ENCODE data around the gene GSN.

Gene GSN

DNA sequence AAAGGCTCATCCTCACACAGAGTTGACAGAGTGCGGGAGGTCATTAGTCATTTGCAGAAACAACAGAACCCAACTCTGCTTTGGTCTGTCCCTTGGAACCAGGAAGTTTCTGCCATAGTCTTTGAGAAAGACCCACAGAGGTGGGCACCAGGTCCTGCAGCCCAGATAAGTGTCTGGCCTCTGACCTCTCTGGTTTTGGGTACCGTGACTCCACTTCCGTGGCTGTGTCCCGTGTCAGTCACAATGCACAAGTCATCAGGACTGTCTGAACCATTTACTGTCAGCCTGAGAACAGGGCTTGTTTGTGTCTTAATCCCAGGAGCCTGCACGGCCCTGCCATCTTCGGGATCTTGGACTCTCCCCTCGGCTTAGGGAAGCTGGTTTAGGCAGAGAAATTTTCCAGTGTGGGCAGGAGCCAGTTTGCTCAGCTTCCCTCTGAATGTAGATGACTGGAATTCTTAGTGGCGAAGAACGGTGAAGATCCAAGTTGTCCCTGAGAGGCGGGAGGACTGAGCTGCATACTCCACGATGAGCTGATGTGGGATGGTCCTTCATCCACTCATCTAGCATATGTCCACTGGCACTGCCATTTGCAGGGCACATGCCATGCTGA lies 11.9 kb downstream of the GSN start:
- no peak for TF ChIP-seq ZFX (IDR thresholded peaks at IDR 0.05; ENCODE audit: borderline replicate concordance)
- TF ChIP-seq, protein P1, sequence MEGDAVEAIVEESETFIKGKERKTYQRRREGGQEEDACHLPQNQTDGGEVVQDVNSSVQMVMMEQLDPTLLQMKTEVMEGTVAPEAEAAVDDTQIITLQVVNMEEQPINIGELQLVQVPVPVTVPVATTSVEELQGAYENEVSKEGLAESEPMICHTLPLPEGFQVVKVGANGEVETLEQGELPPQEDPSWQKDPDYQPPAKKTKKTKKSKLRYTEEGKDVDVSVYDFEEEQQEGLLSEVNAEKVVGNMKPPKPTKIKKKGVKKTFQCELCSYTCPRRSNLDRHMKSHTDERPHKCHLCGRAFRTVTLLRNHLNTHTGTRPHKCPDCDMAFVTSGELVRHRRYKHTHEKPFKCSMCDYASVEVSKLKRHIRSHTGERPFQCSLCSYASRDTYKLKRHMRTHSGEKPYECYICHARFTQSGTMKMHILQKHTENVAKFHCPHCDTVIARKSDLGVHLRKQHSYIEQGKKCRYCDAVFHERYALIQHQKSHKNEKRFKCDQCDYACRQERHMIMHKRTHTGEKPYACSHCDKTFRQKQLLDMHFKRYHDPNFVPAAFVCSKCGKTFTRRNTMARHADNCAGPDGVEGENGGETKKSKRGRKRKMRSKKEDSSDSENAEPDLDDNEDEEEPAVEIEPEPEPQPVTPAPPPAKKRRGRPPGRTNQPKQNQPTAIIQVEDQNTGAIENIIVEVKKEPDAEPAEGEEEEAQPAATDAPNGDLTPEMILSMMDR (IDR thresholded peaks at IDR 0.05), result no peak
- no peak overlapping the region for H3K27ac ChIP-seq

DNA sequence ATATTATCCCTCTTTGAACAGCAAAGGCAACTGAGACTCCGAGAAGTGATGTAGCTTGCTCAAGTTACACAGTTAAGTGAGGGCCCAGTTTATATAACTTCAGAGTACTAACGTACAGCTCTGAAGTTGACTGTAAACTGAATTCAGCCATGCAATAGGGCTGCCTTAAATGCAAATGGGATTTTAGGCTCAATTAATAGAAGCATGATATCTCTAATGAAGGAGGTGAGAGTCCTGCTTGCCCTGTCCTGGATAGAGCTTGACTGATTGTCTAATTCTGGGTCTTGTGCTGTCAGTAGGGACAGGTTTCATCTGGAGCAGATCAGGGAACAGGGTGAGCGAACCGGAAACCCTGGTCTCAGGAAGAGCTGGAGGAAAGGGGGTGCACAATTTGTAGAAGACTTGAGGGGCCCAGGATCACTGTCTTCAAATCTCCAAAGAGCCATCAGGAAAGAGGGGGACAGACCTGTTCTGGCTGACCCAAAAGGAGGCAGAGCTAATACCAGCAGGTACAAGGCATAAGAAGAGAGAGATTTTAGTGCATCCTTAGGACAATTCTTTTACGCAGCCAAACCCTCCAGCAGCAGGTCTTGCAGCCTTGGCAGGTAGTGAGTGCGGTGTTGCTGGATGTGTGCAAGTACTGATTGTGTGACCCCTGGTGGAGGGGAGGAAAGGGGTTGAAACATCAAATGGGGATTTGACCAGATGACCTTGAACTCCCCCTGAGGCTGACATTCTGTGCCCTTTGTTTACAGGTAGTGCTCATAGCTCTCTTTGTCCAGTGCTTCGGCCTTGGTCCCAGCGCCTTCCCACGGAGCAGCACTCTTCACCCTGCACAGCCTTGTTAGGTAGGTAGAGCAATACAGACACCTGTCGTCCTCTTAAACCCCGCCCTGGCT lies 13.0 kb downstream of the GSN start:
- H3K27ac ChIP-seq, result peak overlapping the region; percentile 29; the same call in 1 of the 2 replicates
- TF ChIP-seq, protein P1 (IDR thresholded peaks at IDR 0.05), result no peak; the same call in 1 of the 2 replicates
- TF ChIP-seq ZFX (IDR thresholded peaks at IDR 0.05; ENCODE audit: borderline replicate concordance), result no peak

DNA sequence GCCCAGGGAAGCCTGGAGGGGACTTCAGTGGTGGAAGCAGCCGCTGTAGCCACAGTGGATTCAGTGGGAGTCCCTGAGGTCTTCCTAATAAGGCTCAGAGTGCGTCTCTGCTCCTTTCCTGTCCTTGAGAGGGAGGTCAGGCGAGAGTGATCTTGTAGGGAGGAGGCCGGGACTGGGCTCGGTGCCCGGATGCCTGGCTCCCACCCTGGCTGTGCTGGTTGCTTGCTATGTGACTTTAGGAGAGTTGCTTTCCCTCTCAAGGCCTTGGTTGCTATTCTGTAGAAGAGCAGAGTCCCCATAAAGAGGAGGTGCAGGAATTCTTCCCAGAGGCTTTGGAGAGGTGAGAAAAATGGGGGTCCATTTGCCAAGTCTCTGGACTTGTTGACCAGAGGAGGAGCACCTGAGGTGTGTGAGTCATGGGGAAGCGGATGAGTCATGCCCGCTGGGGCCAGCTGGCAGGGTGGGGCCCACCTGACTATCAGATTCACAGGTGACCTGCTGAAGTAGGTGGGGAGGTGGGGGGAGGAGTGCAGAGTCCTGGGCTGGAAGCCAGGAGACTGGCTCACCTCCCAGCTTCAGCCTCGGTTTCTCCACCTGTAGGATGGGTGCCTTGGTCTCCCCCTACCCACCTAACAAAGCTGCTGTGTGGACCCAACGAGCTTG lies 13.8 kb downstream of the GSN start:
- TF ChIP-seq ZFX (IDR thresholded peaks at IDR 0.05; ENCODE audit: borderline replicate concordance), result no peak
- TF ChIP-seq, protein P1 (IDR thresholded peaks at IDR 0.05), result no peak; the same call in 1 of the 2 replicates
- peak overlapping the region; percentile 29; the same call in 1 of the 2 replicates for H3K27ac ChIP-seq

DNA sequence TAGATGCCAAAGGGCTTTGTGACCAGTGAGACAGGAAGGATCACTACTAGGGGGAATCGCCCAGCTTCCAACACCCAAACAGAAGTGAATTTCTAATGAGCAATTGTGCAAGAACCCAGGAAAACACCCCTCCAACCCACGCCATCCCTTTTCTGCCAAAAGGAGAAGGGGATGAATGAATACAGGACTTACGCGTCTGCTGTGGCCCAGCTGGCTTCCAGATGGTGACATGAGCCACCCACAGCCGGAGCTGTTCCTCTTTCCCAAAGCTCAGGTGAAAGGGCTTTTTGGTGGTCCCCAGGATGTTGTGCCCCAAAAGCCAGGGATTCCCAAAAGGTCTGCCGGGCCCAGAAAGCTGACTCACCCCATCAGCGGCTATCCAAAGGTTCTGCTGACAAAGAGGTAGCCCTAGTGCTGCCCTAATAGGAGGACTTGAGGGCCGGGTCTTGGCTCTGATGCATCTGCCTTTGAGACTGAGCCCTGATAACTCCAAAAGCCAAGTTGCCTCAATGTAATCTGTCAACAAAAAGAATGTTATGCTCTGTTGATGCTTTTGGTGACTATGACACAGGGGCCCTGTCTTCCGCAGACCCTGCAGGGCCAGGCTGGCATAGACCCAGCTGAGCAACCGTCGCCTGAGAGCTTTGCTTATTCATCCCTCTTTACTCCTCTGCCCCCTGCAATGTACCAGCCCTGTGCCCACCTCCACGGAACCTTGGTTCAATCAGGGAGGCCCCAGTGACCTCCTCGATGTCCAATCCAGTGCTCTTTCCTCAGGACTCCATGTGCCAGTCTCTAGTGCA lies 14.5 kb downstream of the GSN start:
- 0 out of 2 replicates have a peak overlapping the region, but pooled peaks have one; percentile 29 for H3K27ac ChIP-seq
- TF ChIP-seq, protein P1 (IDR thresholded peaks at IDR 0.05), result no peak
- no peak for TF ChIP-seq ZFX (IDR thresholded peaks at IDR 0.05; ENCODE audit: borderline replicate concordance)

DNA sequence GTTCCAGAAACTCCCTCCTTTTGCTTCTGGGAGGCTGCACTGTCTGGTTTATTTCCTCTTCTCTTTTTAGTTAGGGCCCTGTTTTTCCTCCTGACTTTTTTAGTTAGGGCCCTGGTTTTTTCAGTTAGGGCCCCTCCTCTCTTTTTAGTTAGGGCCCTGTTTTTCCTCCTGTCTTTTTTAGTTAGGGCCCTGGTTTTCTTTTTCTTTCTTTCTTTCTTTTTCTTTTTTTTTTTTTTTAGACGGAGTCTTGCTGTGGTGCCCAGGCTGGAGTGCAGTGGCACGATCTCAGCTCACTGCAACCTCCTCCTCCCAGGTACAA lies 15.1 kb downstream of the GSN start:
- no peak for TF ChIP-seq ZFX (IDR thresholded peaks at IDR 0.05; ENCODE audit: borderline replicate concordance)
- TF ChIP-seq, protein P1 (IDR thresholded peaks at IDR 0.05), result no peak
- no peak overlapping the region for H3K27ac ChIP-seq

DNA sequence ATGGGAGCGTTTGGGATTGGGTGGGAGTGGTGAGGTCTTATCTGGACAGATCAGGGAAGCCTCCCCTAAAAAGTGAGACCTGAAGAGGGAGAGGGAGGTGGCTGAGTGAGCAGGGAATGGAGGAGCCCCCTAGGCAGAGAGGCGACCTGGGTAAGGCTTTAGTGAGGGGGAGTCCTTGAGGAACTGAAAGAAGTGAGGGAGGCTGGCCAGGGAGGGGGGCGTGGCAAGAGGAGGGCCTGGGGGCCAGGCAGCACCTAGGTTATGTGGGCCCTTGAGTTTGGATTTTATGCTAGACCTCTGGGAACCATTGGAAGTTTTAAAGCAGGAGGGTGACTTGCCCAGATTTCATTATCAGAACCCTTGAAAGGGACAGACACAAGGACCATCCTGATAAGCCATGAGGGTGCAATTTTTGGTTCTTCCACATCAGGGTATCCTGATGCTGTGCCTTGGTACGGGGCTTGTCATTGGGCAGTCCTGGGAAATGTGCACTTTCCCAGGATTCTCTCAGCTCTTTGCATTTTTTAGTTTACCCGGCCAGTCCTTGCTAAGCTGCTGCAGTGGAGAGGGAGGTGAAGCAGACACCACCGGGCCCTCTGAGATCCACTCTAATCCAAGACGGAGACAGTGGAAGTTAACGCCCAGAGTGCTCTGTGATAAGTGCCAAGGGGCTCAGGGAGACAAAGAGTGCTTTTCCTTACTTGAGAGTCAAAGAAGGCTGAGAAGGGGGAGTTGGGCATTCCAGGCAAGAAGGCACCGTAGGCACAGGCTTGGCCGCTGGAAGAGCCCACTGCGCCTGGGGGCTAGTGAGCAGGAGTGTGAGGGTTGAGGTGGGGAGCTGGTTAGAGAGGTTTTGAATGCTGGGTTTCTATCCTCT lies 16.1 kb downstream of the GSN start:
- no peak for TF ChIP-seq ZFX (IDR thresholded peaks at IDR 0.05; ENCODE audit: borderline replicate concordance)
- TF ChIP-seq, protein P1 (IDR thresholded peaks at IDR 0.05), result no peak
- no peak overlapping the region for H3K27ac ChIP-seq
